NB4 (cell line): ENCODE results near the gene ST8SIA2.

Experiments
- DNase-seq: peaks from one replicate; pipeline ENCODE4 v3.0.0; 2010; ENCODE audit warnings: low read depth
- H3K4me3 ChIP-seq: one replicate; pipeline ENCODE4 v1.5.1; 2011; ENCODE audit warnings: mild to moderate bottlenecking, low read depth, low read length, moderate library complexity
- CTCF ChIP-seq: IDR thresholded peaks from one replicate; pipeline ENCODE4 v1.5.1; 2012; ENCODE audit warnings: low read depth, low read length
- MAX ChIP-seq: IDR thresholded peaks from 2 replicates; pipeline ENCODE4 v1.6.1; 2011; ENCODE audit warnings: low read depth, low read length
- MYC ChIP-seq: IDR thresholded peaks from 2 replicates; pipeline ENCODE4 v1.6.1; 2011; ENCODE audit warnings: low read depth, low read length
- POLR2A ChIP-seq: IDR thresholded peaks from 2 replicates; pipeline ENCODE4 v1.6.1; 2011; ENCODE audit warnings: mild to moderate bottlenecking; ENCODE audit not compliant: insufficient read length; ENCODE audit errors: extremely low read depth

The ST8SIA2 gene

GRCh38 chr15:92409006-92409405 is 15.3 kb downstream of the ST8SIA2 start:
- TF ChIP-seq MAX = no peak
- TF ChIP-seq CTCF = no peak
- no peak for TF ChIP-seq MYC
- no peak for TF ChIP-seq POLR2A
- H3K4me3 ChIP-seq = no peak overlapping the region
- no peak for DNase-seq

GRCh38 chr15:92409521-92409920 is 15.8 kb downstream of the ST8SIA2 start:
- DNase-seq = no peak
- no peak for TF ChIP-seq POLR2A
- TF ChIP-seq MYC = no peak
- no peak for TF ChIP-seq MAX
- TF ChIP-seq CTCF = no peak
- H3K4me3 ChIP-seq = no peak overlapping the region

- no peak overlapping the region for H3K4me3 ChIP-seq
- TF ChIP-seq MAX = no peak
- TF ChIP-seq MYC = no peak
- TF ChIP-seq POLR2A = no peak
- no peak for TF ChIP-seq CTCF
- no peak for DNase-seq
These were observed 16.9 kb downstream of the ST8SIA2 start for GRCh38 chr15:92410537-92410936.

- DNase-seq = no peak
- H3K4me3 ChIP-seq = no peak overlapping the region
- no peak for TF ChIP-seq POLR2A
- TF ChIP-seq MYC = no peak
- no peak for TF ChIP-seq CTCF
- no peak for TF ChIP-seq MAX
These were observed 17.6 kb downstream of the ST8SIA2 start for GRCh38 chr15:92411256-92411655.

GRCh38 chr15:92413510-92413909 is 19.8 kb downstream of the ST8SIA2 start:
- TF ChIP-seq CTCF (no peak), MYC (no peak), POLR2A (no peak), MAX (no peak)
- no peak for DNase-seq
- H3K4me3 ChIP-seq = no peak overlapping the region

GRCh38 chr15:92415639-92416297 is 22.1 kb downstream of the ST8SIA2 start:
- TF ChIP-seq POLR2A (no peak), CTCF (no peak), MAX (no peak), MYC (no peak)

More at GRCh38 chr15:92415639-92416297, 22.1 kb downstream of the ST8SIA2 start:
- DNase-seq = no peak
- H3K4me3 ChIP-seq = no peak overlapping the region
